Loucy (cell line): Measurements from ENCODE around the gene LINS1.

Experiments
- H2AFZ ChIP-seq: fragments of 200-600 bp; sonication (generic); 2 replicates; pipeline ENCODE4 v1.6.0; 2016; ENCODE audit warnings: antibody characterized with exemption, mild to moderate bottlenecking, low read length, moderate library complexity
- H3F3A ChIP-seq: fragments of 200-600 bp; 2 replicates; pipeline ENCODE4 v1.6.0; 2016; ENCODE audit warnings: antibody characterized with exemption, low read depth, mild to moderate bottlenecking
- H3K27me3 ChIP-seq: fragments of 200-600 bp; sonication (generic); 2 replicates; pipeline ENCODE4 v1.6.1; 2014; ENCODE audit warnings: low read length, mild to moderate bottlenecking; ENCODE audit not compliant: insufficient read depth, poor library complexity, severe bottlenecking
- H3K36me3 ChIP-seq: fragments of 200-600 bp; sonication (generic); 2 replicates; pipeline ENCODE4 v1.6.1; 2016; ENCODE audit warnings: low read length; ENCODE audit not compliant: insufficient read depth
- H3K4me1 ChIP-seq: fragments of 200-600 bp; sonication (generic); 2 replicates; pipeline ENCODE4 v1.5.1; 2014; ENCODE audit warnings: low read length, mild to moderate bottlenecking; ENCODE audit not compliant: insufficient read depth, poor library complexity, severe bottlenecking
- H3K4me2 ChIP-seq: fragments of 200-600 bp; sonication (generic); 2 replicates; pipeline ENCODE4 v1.6.0; 2014; ENCODE audit warnings: antibody characterized with exemption, low read length, low read depth, mild to moderate bottlenecking; ENCODE audit not compliant: poor library complexity, severe bottlenecking
- H3K4me3 ChIP-seq: fragments of 200-600 bp; sonication (generic); 2 replicates; pipeline ENCODE4 v1.5.1; 2014; ENCODE audit warnings: low read length, mild to moderate bottlenecking, mixed read lengths; ENCODE audit not compliant: poor library complexity, severe bottlenecking
- H3K79me2 ChIP-seq: fragments of 200-600 bp; sonication (generic); 2 replicates; pipeline ENCODE4 v1.6.1; 2014; ENCODE audit warnings: low read length; ENCODE audit not compliant: insufficient read depth
- H3K9ac ChIP-seq: fragments of 200-600 bp; sonication (generic); 2 replicates; pipeline ENCODE4 v1.6.0; 2014; ENCODE audit warnings: mild to moderate bottlenecking, low read depth, low read length, moderate library complexity; ENCODE audit not compliant: poor library complexity, severe bottlenecking
- H3K9me2 ChIP-seq: fragments of 200-600 bp; sonication (generic); replicated peaks from 2 replicates; pipeline ENCODE4 v1.6.1; 2016; ENCODE audit warnings: low read depth, low read length, mixed read lengths
- H3K9me3 ChIP-seq: fragments of 200-600 bp; sonication (generic); 2 replicates; pipeline ENCODE4 v1.6.1; 2014; ENCODE audit warnings: mild to moderate bottlenecking, antibody characterized with exemption, low read length, low read depth; ENCODE audit not compliant: insufficient read depth
- H4K20me1 ChIP-seq: fragments of 200-600 bp; sonication (generic); 2 replicates; pipeline ENCODE4 v1.6.0; 2014; ENCODE audit warnings: antibody characterized with exemption, low read length, mild to moderate bottlenecking; ENCODE audit not compliant: insufficient read depth, poor library complexity, severe bottlenecking
- CTCF ChIP-seq: fragments of 200-600 bp; sonication (generic); conservative IDR thresholded peaks from 2 replicates; pipeline ENCODE4 v1.5.1; 2014; ENCODE audit warnings: mild to moderate bottlenecking, antibody characterized with exemption, low read length
- EZH2phosphoT487 ChIP-seq: fragments of 200-600 bp; IDR thresholded peaks from 2 replicates; pipeline ENCODE4 v1.6.1; 2018; ENCODE audit warnings: antibody characterized with exemption, mild to moderate bottlenecking, moderate library complexity, borderline replicate concordance

LINS1 gene

GRCh38 chr15:100517846-100518245 is 84.1 kb downstream of the LINS1 start:
- no peaks in the 10 kb centered on the region for H3F3A ChIP-seq

More at GRCh38 chr15:100517846-100518245, 84.1 kb downstream of the LINS1 start:
- Histone ChIP-seq H3K4me3 (no peak overlapping the region), H3K4me1 (peaks cover 19% of the 10 kb centered on the region), H3K27me3 (no peaks in the 10 kb centered on the region), H3K79me2 (no peaks in the 10 kb centered on the region), H3K4me2 (no peak overlapping the region), H3K9ac (no peak overlapping the region), H3K9me2 (no peaks in the 10 kb centered on the region), H3K36me3 (no peaks in the 10 kb centered on the region), H2AFZ (no peak overlapping the region), H4K20me1 (no peaks in the 10 kb centered on the region), H3K9me3 (no peaks in the 10 kb centered on the region)
- TF ChIP-seq CTCF (no peak), EZH2phosphoT487 (no peak)
